Ishikawa (cell line): Measurements from ENCODE around the gene MAP3K5.

ENCODE experiments used
- CREB1 ChIP-seq: IDR thresholded peaks from 2 replicates; pipeline ENCODE4 v1.6.1; 2012; ENCODE audit warnings: low read depth
- EGR1 ChIP-seq: IDR thresholded peaks from 2 replicates; pipeline ENCODE4 v1.6.1; 2012
- EP300 ChIP-seq: IDR thresholded peaks from 2 replicates; pipeline ENCODE4 v1.6.1; 2012; ENCODE audit warnings: borderline replicate concordance
- FOXM1 ChIP-seq: IDR thresholded peaks from 2 replicates; pipeline ENCODE4 v1.6.1; 2012; ENCODE audit warnings: low read depth, borderline replicate concordance
- NFIC ChIP-seq: IDR thresholded peaks from 2 replicates; pipeline ENCODE4 v1.6.1; 2012
- RAD21 ChIP-seq: IDR thresholded peaks from 2 replicates; pipeline ENCODE4 v1.6.1; 2012; ENCODE audit warnings: low read depth
- TAF1 ChIP-seq: IDR thresholded peaks from 2 replicates; pipeline ENCODE4 v1.6.1; 2012; ENCODE audit warnings: low read depth, mild to moderate bottlenecking
- USF1 ChIP-seq: IDR thresholded peaks from 2 replicates; pipeline ENCODE4 v1.6.1; 2012
- ZBTB7A ChIP-seq: IDR thresholded peaks from 2 replicates; pipeline ENCODE4 v1.6.1; 2012; ENCODE audit warnings: low read depth
- TF ChIP-seq, protein P1 (sequence below): IDR thresholded peaks from 2 replicates; pipeline ENCODE4 v1.6.1; 2012
- TF ChIP-seq, protein P2 (sequence below): IDR thresholded peaks from 2 replicates; pipeline ENCODE4 v1.6.1; 2012; ENCODE audit warnings: low read depth, mild to moderate bottlenecking

- no peak for TF ChIP-seq EP300
- TF ChIP-seq NFIC: no peak
- no peak for TF ChIP-seq TAF1
- TF ChIP-seq CREB1: no peak
- TF ChIP-seq, protein P1, sequence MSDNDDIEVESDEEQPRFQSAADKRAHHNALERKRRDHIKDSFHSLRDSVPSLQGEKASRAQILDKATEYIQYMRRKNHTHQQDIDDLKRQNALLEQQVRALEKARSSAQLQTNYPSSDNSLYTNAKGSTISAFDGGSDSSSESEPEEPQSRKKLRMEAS: no peak
- TF ChIP-seq EGR1: no peak
- TF ChIP-seq, protein P2, sequence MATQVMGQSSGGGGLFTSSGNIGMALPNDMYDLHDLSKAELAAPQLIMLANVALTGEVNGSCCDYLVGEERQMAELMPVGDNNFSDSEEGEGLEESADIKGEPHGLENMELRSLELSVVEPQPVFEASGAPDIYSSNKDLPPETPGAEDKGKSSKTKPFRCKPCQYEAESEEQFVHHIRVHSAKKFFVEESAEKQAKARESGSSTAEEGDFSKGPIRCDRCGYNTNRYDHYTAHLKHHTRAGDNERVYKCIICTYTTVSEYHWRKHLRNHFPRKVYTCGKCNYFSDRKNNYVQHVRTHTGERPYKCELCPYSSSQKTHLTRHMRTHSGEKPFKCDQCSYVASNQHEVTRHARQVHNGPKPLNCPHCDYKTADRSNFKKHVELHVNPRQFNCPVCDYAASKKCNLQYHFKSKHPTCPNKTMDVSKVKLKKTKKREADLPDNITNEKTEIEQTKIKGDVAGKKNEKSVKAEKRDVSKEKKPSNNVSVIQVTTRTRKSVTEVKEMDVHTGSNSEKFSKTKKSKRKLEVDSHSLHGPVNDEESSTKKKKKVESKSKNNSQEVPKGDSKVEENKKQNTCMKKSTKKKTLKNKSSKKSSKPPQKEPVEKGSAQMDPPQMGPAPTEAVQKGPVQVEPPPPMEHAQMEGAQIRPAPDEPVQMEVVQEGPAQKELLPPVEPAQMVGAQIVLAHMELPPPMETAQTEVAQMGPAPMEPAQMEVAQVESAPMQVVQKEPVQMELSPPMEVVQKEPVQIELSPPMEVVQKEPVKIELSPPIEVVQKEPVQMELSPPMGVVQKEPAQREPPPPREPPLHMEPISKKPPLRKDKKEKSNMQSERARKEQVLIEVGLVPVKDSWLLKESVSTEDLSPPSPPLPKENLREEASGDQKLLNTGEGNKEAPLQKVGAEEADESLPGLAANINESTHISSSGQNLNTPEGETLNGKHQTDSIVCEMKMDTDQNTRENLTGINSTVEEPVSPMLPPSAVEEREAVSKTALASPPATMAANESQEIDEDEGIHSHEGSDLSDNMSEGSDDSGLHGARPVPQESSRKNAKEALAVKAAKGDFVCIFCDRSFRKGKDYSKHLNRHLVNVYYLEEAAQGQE: no peak
- TF ChIP-seq RAD21: no peak
- no peak for TF ChIP-seq ZBTB7A
- no peak for TF ChIP-seq FOXM1
- TF ChIP-seq USF1: no peak
These were observed 152.0 kb downstream of the MAP3K5 start for GRCh38 chr6:136640132-136640915.
